IMR-90 (cell line): ENCODE results near the gene BDNF. TPM values are rescaled to one million over a fixed set of nuclear protein-coding genes. Genes with fewer than 3 reads are reported as not detected.
A peak's percentile ranks its signal among the peaks of the same experiment; 100 is the strongest.

ENCODE experiments used
- ATAC-seq: fragments of 200-7000 bp; cut with Tn5 transposase; 2 replicates; pipeline ENCODE4 v1.9.1; 2020; ENCODE audit warnings: low read depth, mild to moderate bottlenecking, moderate library complexity
- BruUV-seq: library from RNA; stranded (reverse); fragments of 400-500 nt; replicated peaks from 2 replicates; lab custom pipeline; 2021; lab: Mats Ljungman, UMichigan
- CTCF ChIA-PET: fragments of 300-600 bp; formaldehyde crosslinking; extraction: SDS; loops from one replicate; lab custom pipeline; 2021; ENCODE audit warnings: antibody characterized with exemption; lab: Yijun Ruan, JAX
- POLR2A ChIA-PET: fragments of 300-600 bp; sonication (Branson Sonifier 250); formaldehyde crosslinking; loops from one replicate; lab custom pipeline; 2022; ENCODE audit warnings: antibody characterized with exemption; ENCODE audit not compliant: unreplicated experiment; lab: Charles Lee
- DNase-seq: peaks from one replicate; pipeline ENCODE4 v3.0.0; 2013
- H2AFZ ChIP-seq: replicated peaks from 2 replicates; pipeline ENCODE3; 2013; ENCODE audit warnings: low read length, mild to moderate bottlenecking; ENCODE audit not compliant: poor library complexity
- H2AK5ac ChIP-seq: 2 replicates; pipeline ENCODE4 v1.6.1; 2013; ENCODE audit warnings: low read depth, low read length, inconsistent platforms
- H2AK9ac ChIP-seq: replicated peaks from 2 replicates; pipeline ENCODE3; 2013; ENCODE audit warnings: mild to moderate bottlenecking, low read depth, low read length, moderate library complexity; ENCODE audit not compliant: poor library complexity
- H2BK120ac ChIP-seq: 2 replicates; pipeline ENCODE4 v1.6.1; 2013; ENCODE audit warnings: low read depth, low read length, inconsistent platforms
- H2BK15ac ChIP-seq: 3 replicates; pipeline ENCODE4 v1.6.1; 2013; ENCODE audit warnings: low read depth, low read length, inconsistent platforms
- H2BK20ac ChIP-seq: 2 replicates; pipeline ENCODE4 v1.6.1; 2013; ENCODE audit warnings: low read depth, mild to moderate bottlenecking, inconsistent platforms, low read length, moderate library complexity
- H2BK5ac ChIP-seq: 2 replicates; pipeline ENCODE4 v1.6.1; 2013; ENCODE audit warnings: mild to moderate bottlenecking, low read depth, low read length, inconsistent platforms; ENCODE audit not compliant: poor library complexity, severe bottlenecking
- H3K14ac ChIP-seq: replicated peaks from 2 replicates; pipeline ENCODE4 v1.6.1; 2013; ENCODE audit warnings: low read depth, low read length, inconsistent platforms
- H3K18ac ChIP-seq: 2 replicates; pipeline ENCODE4 v1.6.1; 2013; ENCODE audit warnings: low read depth, low read length, control low read depth
- H3K23ac ChIP-seq: 2 replicates; pipeline ENCODE4 v1.6.1; 2013; ENCODE audit warnings: low read depth, low read length, inconsistent platforms
- H3K27ac ChIP-seq: 2 replicates; pipeline ENCODE4 v1.5.1; 2013; ENCODE audit warnings: mild to moderate bottlenecking, control low read depth, low read length; ENCODE audit not compliant: insufficient read depth
- H3K27me3 ChIP-seq: 2 replicates; pipeline ENCODE4 v1.6.1; 2013; ENCODE audit warnings: low read length; ENCODE audit not compliant: control insufficient read depth, insufficient read depth
- H3K36me3 ChIP-seq: 2 replicates; pipeline ENCODE4 v1.6.1; 2013; ENCODE audit warnings: low read length, mixed read lengths; ENCODE audit not compliant: control insufficient read depth, insufficient read depth
- H3K4ac ChIP-seq: 2 replicates; pipeline ENCODE4 v1.6.1; 2013; ENCODE audit warnings: low read depth, low read length, inconsistent platforms
- H3K4me1 ChIP-seq: 2 replicates; pipeline ENCODE4 v1.6.1; 2013; ENCODE audit warnings: low read length, mixed read lengths; ENCODE audit not compliant: control insufficient read depth, insufficient read depth
- H3K4me2 ChIP-seq: 2 replicates; pipeline ENCODE4 v1.6.1; 2013; ENCODE audit warnings: low read depth, mild to moderate bottlenecking, control low read depth, low read length, moderate library complexity
- H3K4me3 ChIP-seq: 2 replicates; pipeline ENCODE4 v1.5.1; 2013; ENCODE audit warnings: low read depth, mild to moderate bottlenecking, control low read depth, low read length, moderate library complexity; ENCODE audit not compliant: insufficient read depth
- H3K56ac ChIP-seq: 2 replicates; pipeline ENCODE4 v1.6.1; 2013; ENCODE audit warnings: low read length, inconsistent platforms; ENCODE audit not compliant: insufficient read depth; ENCODE audit errors: extremely low read depth
- H3K79me1 ChIP-seq, 2 experiments: 2 replicates each; pipeline ENCODE4 v1.6.1; 2013; ENCODE audit warnings: low read length in 2 of 2, inconsistent platforms in 1 of 2, low read depth in 1 of 2
- H3K9ac ChIP-seq: 2 replicates; pipeline ENCODE4 v1.6.1; 2013; ENCODE audit warnings: low read depth, low read length, control low read depth
- H3K9me1 ChIP-seq: 2 replicates; pipeline ENCODE4 v1.6.1; 2013; ENCODE audit warnings: low read length, inconsistent platforms; ENCODE audit not compliant: insufficient read depth
- H3K9me3 ChIP-seq: 2 replicates; pipeline ENCODE4 v1.6.1; 2013; ENCODE audit warnings: low read length; ENCODE audit not compliant: control insufficient read depth, insufficient read depth
- H4K20me1 ChIP-seq: 2 replicates; pipeline ENCODE4 v1.6.1; 2013; ENCODE audit warnings: low read length, inconsistent platforms; ENCODE audit not compliant: insufficient read depth
- H4K5ac ChIP-seq: 2 replicates; pipeline ENCODE4 v1.6.1; 2013; ENCODE audit warnings: mild to moderate bottlenecking, low read depth, low read length, control low read depth
- H4K8ac ChIP-seq, 2 experiments: 2 replicates each; pipeline ENCODE4 v1.6.1; 2013; ENCODE audit warnings: low read depth in 2 of 2, low read length in 2 of 2, control low read depth in 1 of 2, inconsistent platforms in 1 of 2
- H4K91ac ChIP-seq: 2 replicates; pipeline ENCODE4 v1.6.1; 2013; ENCODE audit warnings: low read depth, low read length, inconsistent platforms; ENCODE audit not compliant: insufficient read depth
- BHLHE40 ChIP-seq: fragments of 150-350 bp; IDR thresholded peaks from 2 replicates; pipeline ENCODE4 v1.6.1; 2016; ENCODE audit warnings: mild to moderate bottlenecking, low read depth, low read length
- CEBPB ChIP-seq: IDR thresholded peaks from 2 replicates; pipeline ENCODE4 v1.6.1; 2012; ENCODE audit warnings: low read depth, low read length, improper control_type of control experiment
- CHD1 ChIP-seq: IDR thresholded peaks from 2 replicates; pipeline ENCODE4 v1.6.1; 2012; ENCODE audit warnings: low read depth, low read length, improper control_type of control experiment
- CTCF ChIP-seq: conservative IDR thresholded peaks from 2 replicates; pipeline ENCODE4 v1.5.1; 2012; ENCODE audit warnings: mild to moderate bottlenecking, low read depth, low read length, improper control_type of control experiment
- ELK1 ChIP-seq: fragments of 150-350 bp; IDR thresholded peaks from 2 replicates; pipeline ENCODE4 v1.6.1; 2016; ENCODE audit warnings: low read depth, mild to moderate bottlenecking, low read length, moderate library complexity, borderline replicate concordance
- FOS ChIP-seq: fragments of 150-350 bp; IDR thresholded peaks from 2 replicates; pipeline ENCODE4 v1.6.1; 2016; ENCODE audit warnings: low read depth, low read length
- MAZ ChIP-seq: IDR thresholded peaks from 2 replicates; pipeline ENCODE4 v1.6.1; 2012; ENCODE audit warnings: low read depth, mild to moderate bottlenecking, low read length, improper control_type of control experiment, moderate library complexity, borderline replicate concordance
- MXI1 ChIP-seq: IDR thresholded peaks from 2 replicates; pipeline ENCODE4 v1.6.1; 2012; ENCODE audit warnings: low read depth, mild to moderate bottlenecking, low read length, moderate library complexity, borderline replicate concordance
- NFE2L2 ChIP-seq: fragments of 150-350 bp; IDR thresholded peaks from 2 replicates; pipeline ENCODE4 v1.6.1; 2016; ENCODE audit warnings: low read depth, mild to moderate bottlenecking, low read length
- POLR2A ChIP-seq: IDR thresholded peaks from 2 replicates; pipeline ENCODE4 v1.6.1; 2012; ENCODE audit warnings: mild to moderate bottlenecking, low read depth, low read length
- RAD21 ChIP-seq: IDR thresholded peaks from 2 replicates; pipeline ENCODE4 v1.6.1; 2012; ENCODE audit warnings: low read length, improper control_type of control experiment
- RFX5 ChIP-seq: IDR thresholded peaks from 2 replicates; pipeline ENCODE4 v1.8.0; 2012; ENCODE audit warnings: low read depth, mild to moderate bottlenecking, low read length, moderate library complexity
- SMC3 ChIP-seq: fragments of 150-350 bp; IDR thresholded peaks from 2 replicates; pipeline ENCODE4 v1.6.1; 2016; ENCODE audit warnings: low read depth, mild to moderate bottlenecking, antibody characterized with exemption, low read length, moderate library complexity
- WGBS, 2 experiments: methylation state at CpG; one replicate each; pipeline versions ENCODE4 v1.1.5 to v1.1.7; 2013; ENCODE audit warnings: missing lambda C conversion rate in 2 of 2; ENCODE audit not compliant: insufficient read length in 1 of 2; ENCODE audit errors: extremely low coverage in 2 of 2; 5-methylcytosine and 5-hydroxymethylcytosine counted together
- dilution Hi-C: fragments of 300-500 bp; cut with HindIII; formaldehyde crosslinking; loops from one replicate; pipeline ENCODE4 v1.14.3; 2018; ENCODE audit warnings: low sequenced_read_pairs; ENCODE audit not compliant: unreplicated experiment
- in situ Hi-C: fragments of 300-500 bp; cut with MboI; formaldehyde crosslinking; loops from 3 replicates; pipeline ENCODE4 v1.14.3; 2019; ENCODE audit warnings: low sequenced_read_pairs, inconsistent platforms, mixed read lengths
- intact Hi-C: fragments of 100-400 bp; cut with micrococcal nuclease; formaldehyde crosslinking; loops from 2 replicates; pipeline ENCODE4 v1.10.0; 2022
- polyA plus RNA-seq, 3 experiments: library from polyadenylated mRNA; depleted of rRNA; stranded (reverse); fragments of >200 nt; gene quantifications; 2 replicates each; pipeline ENCODE4 v1.2.3, GENCODE V29; 2012; ENCODE audit warnings: low replicate concordance in 1 of 3
- total RNA-seq: library from RNA; depleted of rRNA; stranded (reverse); fragments of >200 nt; gene quantifications from 2 replicates; pipeline ENCODE4 v1.2.3, GENCODE V29; 2012

BDNF gene
- total and polyA plus RNA-seq, 2 of the 4 experiments (the other 2 are of a cell fraction) = 94.8 to 152 TPM

- H4K91ac ChIP-seq = no peak overlapping the region
- BruUV-seq = no TSS peak
- H4K8ac ChIP-seq = no peak overlapping the region
- DNase-seq (no peak), ATAC-seq (no peak)
- no peak overlapping the region for H3K56ac ChIP-seq
- H3K4me3 ChIP-seq = no peak overlapping the region
- POLR2A ChIA-PET = interaction anchor here (0.6 kb wide), 1 partner anchor 12 kb away, joined by 3 read pairs; no protein-coding TSS in a partner anchor
- no peak overlapping the region for H2AK5ac ChIP-seq
- H3K9me3 ChIP-seq = no peaks in the 10 kb centered on the region
- dilution Hi-C loops = no loop called here
- no peak overlapping the region for H2BK15ac ChIP-seq
- H3K27me3 ChIP-seq = no peaks in the 10 kb centered on the region
- peaks cover 4% of the 10 kb centered on the region for H3K4me1 ChIP-seq
- no peaks in the 10 kb centered on the region for H3K36me3 ChIP-seq
- no peak overlapping the region for H3K4ac ChIP-seq
- in situ Hi-C loops = no loop called here
- no peak overlapping the region for H3K18ac ChIP-seq
- no peak for TF ChIP-seq CTCF
- TF ChIP-seq SMC3 = no peak
- TF ChIP-seq CEBPB = no peak
- no peak for TF ChIP-seq MXI1
- TF ChIP-seq ELK1 = no peak
- no peak for TF ChIP-seq CHD1
- TF ChIP-seq RFX5 = no peak
- no peak for TF ChIP-seq NFE2L2
- TF ChIP-seq MAZ = no peak
- TF ChIP-seq RAD21 = no peak
- no peak for TF ChIP-seq POLR2A
- TF ChIP-seq FOS = no peak
- no peak for TF ChIP-seq BHLHE40
- H2BK20ac ChIP-seq = 0 out of 2 replicates have a peak overlapping the region, but pooled peaks have one; percentile 28
- no peaks in the 10 kb centered on the region for H3K79me1 ChIP-seq
- no peaks in the 10 kb centered on the region for H4K20me1 ChIP-seq
- no CpG with 5 or more reads among the region's 2 CpGs for WGBS, 2 experiments
- no peak overlapping the region for H3K9ac ChIP-seq
- no peak overlapping the region for H3K14ac ChIP-seq
- no peak overlapping the region for H3K23ac ChIP-seq
- H3K4me2 ChIP-seq = no peak overlapping the region
- intact Hi-C loops = no loop called here
- H2AFZ ChIP-seq = no peak overlapping the region
- H4K5ac ChIP-seq = no peak overlapping the region
- no peaks in the 10 kb centered on the region for H3K9me1 ChIP-seq
- no peak overlapping the region for H2BK120ac ChIP-seq
- no peak overlapping the region for H2AK9ac ChIP-seq
- CTCF ChIA-PET = no interaction called here
- peak overlapping the region; percentile 17 for H2BK5ac ChIP-seq
- no peak overlapping the region for H3K27ac ChIP-seq
Observed at GRCh38 chr11:27618281-27618915, 81.9 kb downstream of the BDNF start.
